ENCODE results near the gene ITGA11.

The ITGA11 gene

GRCh38 chr15:68265081-68265480, 166.9 kb downstream of the ITGA11 start:
- DNase-seq (ENCODE audit: low read depth in 2 of 2) = no peak

GRCh38 chr15:68264282-68264681, 167.7 kb downstream of the ITGA11 start:
- DNase-seq (ENCODE audit: low read depth in 2 of 2) = no peak

- DNase-seq (ENCODE audit: low read depth in 2 of 2) = no peak
Measured at GRCh38 chr15:68262514-68263356, 169.2 kb downstream of the ITGA11 start.

GRCh38 chr15:68261980-68262379, 170.0 kb downstream of the ITGA11 start:
- DNase-seq (ENCODE audit: low read depth in 2 of 2) = no peak

GRCh38 chr15:68261241-68261640, 170.7 kb downstream of the ITGA11 start:
- no peak for DNase-seq (ENCODE audit: low read depth in 2 of 2)

- no peak for DNase-seq (ENCODE audit: low read depth in 2 of 2)
Measured at GRCh38 chr15:68259883-68260282, 172.1 kb downstream of the ITGA11 start.

- DNase-seq (ENCODE audit: low read depth in 2 of 2) = no peak
Measured at GRCh38 chr15:68258692-68259091, 173.3 kb downstream of the ITGA11 start.

- no peak for DNase-seq (ENCODE audit: low read depth in 2 of 2)
Measured at GRCh38 chr15:68256675-68257450, 175.1 kb downstream of the ITGA11 start.

GRCh38 chr15:68252925-68253534, 178.9 kb downstream of the ITGA11 start:
- no peak for DNase-seq (ENCODE audit: low read depth in 2 of 2)

GRCh38 chr15:68249058-68249713, 182.8 kb downstream of the ITGA11 start:
- DNase-seq (ENCODE audit: low read depth in 2 of 2) = no peak
